A549 (cell line): ENCODE measurements around the gene FAT1.

ENCODE experiments used
- CTCF ChIP-seq: fragments of >200 bp; sonication (Bioruptor Twin); formaldehyde crosslinking; IDR thresholded peaks from 3 replicates; pipeline ENCODE4 v1.5.1; 2016
- E2F6 ChIP-seq: IDR thresholded peaks from 2 replicates; pipeline ENCODE4 v1.6.1; 2012; ENCODE audit warnings: low read depth, borderline replicate concordance
- EP300 ChIP-seq, 2 experiments: fragments of >200 bp; sonication (Bioruptor Twin); formaldehyde crosslinking; IDR thresholded peaks; 2 replicates in 1 of 2; 3 replicates in 1 of 2; pipeline ENCODE4 v1.6.1; 2016 to 2017
- HDAC2 ChIP-seq: fragments of 200-600 bp; sonication (generic); IDR thresholded peaks from 2 replicates; pipeline ENCODE4 v1.6.1; 2016
- HMGXB4 ChIP-seq: fragments of 250-450 bp; sonication (Bioruptor Pico); IDR thresholded peaks from 2 replicates; pipeline ENCODE4 v1.5.0; 2021; ENCODE audit warnings: mild to moderate bottlenecking, moderate library complexity, borderline replicate concordance
- JUNB ChIP-seq: fragments of >200 bp; sonication (Bioruptor Twin); formaldehyde crosslinking; IDR thresholded peaks from 2 replicates; pipeline ENCODE4 v1.6.1; 2016
- MAX ChIP-seq: IDR thresholded peaks from 2 replicates; pipeline ENCODE4 v1.6.1; 2012
- POLR2A ChIP-seq: IDR thresholded peaks from 2 replicates; pipeline ENCODE4 v1.6.1; 2012; ENCODE audit warnings: mild to moderate bottlenecking, low read length
- SMC3 ChIP-seq: fragments of >200 bp; sonication (Bioruptor Twin); formaldehyde crosslinking; IDR thresholded peaks from 3 replicates; pipeline ENCODE4 v1.6.1; 2018; ENCODE audit warnings: inconsistent platforms
- ZC3H11A ChIP-seq: fragments of 450-650 bp; IDR thresholded peaks from 2 replicates; pipeline ENCODE4 v1.6.1; 2014; ENCODE audit warnings: antibody characterized with exemption, mild to moderate bottlenecking
- ZSCAN20 ChIP-seq: fragments of 250-450 bp; sonication (Bioruptor Pico); IDR thresholded peaks from 2 replicates; pipeline ENCODE4 v1.8.0; 2022; ENCODE audit warnings: mild to moderate bottlenecking, moderate library complexity
- TF ChIP-seq, protein P1 (sequence below): fragments of 450-650 bp; IDR thresholded peaks from 2 replicates; pipeline ENCODE4 v1.6.1; 2014; ENCODE audit warnings: antibody characterized with exemption
- TF ChIP-seq, protein P2 (sequence below): fragments of 200-600 bp; sonication (generic); IDR thresholded peaks from 2 replicates; pipeline ENCODE4 v1.6.1; 2016; ENCODE audit warnings: antibody characterized with exemption, mild to moderate bottlenecking, moderate library complexity

- TF ChIP-seq CTCF = no peak
- TF ChIP-seq EP300 (IDR thresholded peaks at IDR 0.05) = no peak
- TF ChIP-seq, protein P1, sequence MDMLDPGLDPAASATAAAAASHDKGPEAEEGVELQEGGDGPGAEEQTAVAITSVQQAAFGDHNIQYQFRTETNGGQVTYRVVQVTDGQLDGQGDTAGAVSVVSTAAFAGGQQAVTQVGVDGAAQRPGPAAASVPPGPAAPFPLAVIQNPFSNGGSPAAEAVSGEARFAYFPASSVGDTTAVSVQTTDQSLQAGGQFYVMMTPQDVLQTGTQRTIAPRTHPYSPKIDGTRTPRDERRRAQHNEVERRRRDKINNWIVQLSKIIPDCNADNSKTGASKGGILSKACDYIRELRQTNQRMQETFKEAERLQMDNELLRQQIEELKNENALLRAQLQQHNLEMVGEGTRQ = no peak
- no peak for TF ChIP-seq POLR2A
- TF ChIP-seq MAX = no peak
- TF ChIP-seq, protein P2, sequence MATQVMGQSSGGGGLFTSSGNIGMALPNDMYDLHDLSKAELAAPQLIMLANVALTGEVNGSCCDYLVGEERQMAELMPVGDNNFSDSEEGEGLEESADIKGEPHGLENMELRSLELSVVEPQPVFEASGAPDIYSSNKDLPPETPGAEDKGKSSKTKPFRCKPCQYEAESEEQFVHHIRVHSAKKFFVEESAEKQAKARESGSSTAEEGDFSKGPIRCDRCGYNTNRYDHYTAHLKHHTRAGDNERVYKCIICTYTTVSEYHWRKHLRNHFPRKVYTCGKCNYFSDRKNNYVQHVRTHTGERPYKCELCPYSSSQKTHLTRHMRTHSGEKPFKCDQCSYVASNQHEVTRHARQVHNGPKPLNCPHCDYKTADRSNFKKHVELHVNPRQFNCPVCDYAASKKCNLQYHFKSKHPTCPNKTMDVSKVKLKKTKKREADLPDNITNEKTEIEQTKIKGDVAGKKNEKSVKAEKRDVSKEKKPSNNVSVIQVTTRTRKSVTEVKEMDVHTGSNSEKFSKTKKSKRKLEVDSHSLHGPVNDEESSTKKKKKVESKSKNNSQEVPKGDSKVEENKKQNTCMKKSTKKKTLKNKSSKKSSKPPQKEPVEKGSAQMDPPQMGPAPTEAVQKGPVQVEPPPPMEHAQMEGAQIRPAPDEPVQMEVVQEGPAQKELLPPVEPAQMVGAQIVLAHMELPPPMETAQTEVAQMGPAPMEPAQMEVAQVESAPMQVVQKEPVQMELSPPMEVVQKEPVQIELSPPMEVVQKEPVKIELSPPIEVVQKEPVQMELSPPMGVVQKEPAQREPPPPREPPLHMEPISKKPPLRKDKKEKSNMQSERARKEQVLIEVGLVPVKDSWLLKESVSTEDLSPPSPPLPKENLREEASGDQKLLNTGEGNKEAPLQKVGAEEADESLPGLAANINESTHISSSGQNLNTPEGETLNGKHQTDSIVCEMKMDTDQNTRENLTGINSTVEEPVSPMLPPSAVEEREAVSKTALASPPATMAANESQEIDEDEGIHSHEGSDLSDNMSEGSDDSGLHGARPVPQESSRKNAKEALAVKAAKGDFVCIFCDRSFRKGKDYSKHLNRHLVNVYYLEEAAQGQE = no peak
- no peak for TF ChIP-seq ZC3H11A
- TF ChIP-seq SMC3 = no peak
- TF ChIP-seq JUNB = no peak
- no peak for TF ChIP-seq HMGXB4 (CRISPR knock-in tag)
- TF ChIP-seq HDAC2 = no peak
- no peak for TF ChIP-seq E2F6
- no peak for TF ChIP-seq ZSCAN20 (CRISPR knock-in tag)
Measured at GRCh38 chr4:186659935-186660334, 63.7 kb downstream of the FAT1 start.
